Stimulated activated CD4-positive, alpha-beta T cell treated with anti-CD3 and anti-CD28 coated beads, Interleukin-2, amount 100 ng/mL, for 4 hours (primary cell): ENCODE data around the gene MED28.
"Not testable (repeated sequence)": the region's sequence is repeated elsewhere in the genome, so short reads cannot be mapped to it uniquely, and the experiment has no call there.

Source experiments
- DNase-seq: peaks from one replicate; pipeline ENCODE4 v3.0.0-alpha.2; 2020; ENCODE audit warnings: low read depth

MED28 gene, protein sequence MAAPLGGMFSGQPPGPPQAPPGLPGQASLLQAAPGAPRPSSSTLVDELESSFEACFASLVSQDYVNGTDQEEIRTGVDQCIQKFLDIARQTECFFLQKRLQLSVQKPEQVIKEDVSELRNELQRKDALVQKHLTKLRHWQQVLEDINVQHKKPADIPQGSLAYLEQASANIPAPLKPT

DNA sequence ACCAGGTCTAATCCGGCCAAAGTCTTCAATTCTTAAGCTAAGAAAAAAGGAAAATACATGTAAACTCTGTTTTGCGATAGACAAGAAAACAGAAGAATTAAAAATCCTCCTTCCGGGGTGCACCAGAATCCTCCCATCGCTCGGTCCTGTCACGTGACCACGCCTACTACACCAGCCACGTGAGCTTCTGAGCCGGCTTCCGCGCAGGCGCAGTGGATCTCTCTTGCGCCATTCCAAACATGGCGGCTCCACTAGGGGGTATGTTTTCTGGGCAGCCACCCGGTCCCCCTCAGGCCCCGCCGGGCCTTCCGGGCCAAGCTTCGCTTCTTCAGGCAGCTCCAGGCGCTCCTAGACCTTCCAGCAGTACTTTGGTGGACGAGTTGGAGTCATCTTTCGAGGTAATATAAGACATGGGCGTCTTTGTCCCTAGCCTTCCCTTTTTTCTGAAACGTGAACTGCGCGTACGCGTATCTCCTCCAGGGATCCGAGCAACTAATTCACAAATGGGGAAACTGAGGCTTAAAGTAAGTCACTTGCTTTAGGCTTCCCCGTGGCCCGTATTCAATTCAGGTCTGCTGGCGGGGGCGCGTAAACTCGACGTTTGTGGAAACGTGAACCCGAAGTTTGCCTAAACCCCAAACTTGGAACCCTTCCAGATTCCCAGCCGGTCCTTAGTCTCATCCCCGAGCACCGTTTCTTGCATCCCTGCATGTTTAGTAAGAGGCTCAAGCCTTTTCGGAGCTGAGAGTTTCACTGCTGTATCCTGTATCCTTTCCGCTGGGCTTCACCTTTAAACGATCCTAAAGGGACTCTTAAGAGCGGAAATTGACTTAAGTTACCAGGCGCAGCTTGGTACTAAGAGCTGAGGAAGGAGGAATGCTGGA, at the start of gene MED28:
TSS of gene MED28 (plus strand) at position 226 of the 884 bp plus-strand sequence. CDS start at position 240, 14 bp downstream.
- DNase-seq: peak; percentile 93

DNA sequence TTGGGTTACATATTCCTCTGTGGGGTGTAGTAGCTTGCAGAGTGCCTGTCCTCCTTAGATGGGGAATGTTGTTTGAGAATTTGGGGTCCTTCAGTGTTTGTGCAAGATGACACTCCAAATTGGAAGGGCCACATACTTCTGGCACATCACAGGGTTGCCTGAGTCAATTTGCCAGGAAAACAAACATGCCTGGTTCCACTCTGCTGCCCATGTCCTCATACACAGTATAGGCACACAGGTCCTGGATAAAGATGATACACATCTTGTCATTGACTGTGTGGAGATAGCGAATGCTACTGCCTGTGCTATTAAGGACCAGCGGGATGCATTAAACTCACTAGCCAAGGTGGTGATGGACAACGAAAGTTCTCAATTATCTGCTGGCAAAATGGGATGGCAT, 48.6 kb upstream of the MED28 start:
- no peak for DNase-seq

DNA sequence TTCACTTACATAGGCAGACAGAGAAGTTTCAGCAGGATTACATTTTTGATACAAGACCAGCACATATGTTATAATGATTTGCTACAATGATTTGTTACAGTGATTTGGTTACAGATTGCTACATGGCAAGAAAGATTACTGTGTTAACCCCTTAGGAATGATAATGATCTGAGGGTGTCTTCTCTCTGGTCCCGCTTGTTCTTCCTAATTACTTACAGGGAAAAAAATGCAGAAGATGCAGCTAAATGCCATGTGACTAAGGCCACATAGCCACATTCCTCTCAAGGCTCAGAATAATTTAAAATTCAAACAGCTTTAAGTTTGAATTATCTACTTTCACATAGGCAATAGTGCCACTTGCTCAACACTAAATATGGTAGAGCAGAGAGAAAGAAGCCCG, 47.2 kb upstream of the MED28 start:
- no peak for DNase-seq

DNA sequence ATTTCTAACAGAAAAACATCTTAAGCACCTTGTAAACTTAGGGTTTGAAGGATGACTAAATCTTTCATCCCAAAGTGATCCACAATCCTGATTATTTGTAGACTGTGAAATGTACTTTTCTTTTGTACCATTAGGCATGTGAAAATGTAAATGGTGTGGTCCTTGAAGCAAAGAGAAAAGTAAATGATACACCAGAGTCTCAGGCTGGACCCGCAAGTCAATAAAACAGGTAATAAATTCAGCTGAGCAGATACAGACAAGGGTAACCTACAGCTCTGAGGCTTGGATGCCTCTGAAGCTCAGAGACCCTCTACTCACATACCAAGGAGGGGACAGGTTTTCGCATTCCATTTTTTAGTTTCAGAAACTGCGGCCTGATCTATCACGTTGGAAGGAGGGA, 40.2 kb upstream of the MED28 start:
- no peak for DNase-seq

DNA sequence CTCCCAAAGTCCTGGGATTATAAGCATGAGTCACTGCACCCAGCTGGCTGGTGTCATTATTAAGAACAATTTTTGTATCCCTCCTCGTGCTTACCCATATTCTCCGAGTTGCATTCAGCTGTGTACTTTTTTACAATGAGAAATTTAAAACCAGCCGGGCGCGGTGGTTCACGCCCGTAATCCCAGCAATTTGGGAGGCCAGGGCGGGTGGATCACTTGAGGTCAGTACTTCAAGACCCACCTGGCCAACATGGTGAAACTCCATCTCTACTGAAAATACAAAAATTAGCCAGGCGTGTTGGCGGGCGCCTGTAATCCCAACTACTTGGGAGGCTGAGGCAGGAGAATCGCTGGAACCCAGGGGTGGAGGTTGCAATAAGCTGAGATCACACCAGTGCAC, 39.3 kb upstream of the MED28 start:
- not testable (repeated sequence) for DNase-seq

DNA sequence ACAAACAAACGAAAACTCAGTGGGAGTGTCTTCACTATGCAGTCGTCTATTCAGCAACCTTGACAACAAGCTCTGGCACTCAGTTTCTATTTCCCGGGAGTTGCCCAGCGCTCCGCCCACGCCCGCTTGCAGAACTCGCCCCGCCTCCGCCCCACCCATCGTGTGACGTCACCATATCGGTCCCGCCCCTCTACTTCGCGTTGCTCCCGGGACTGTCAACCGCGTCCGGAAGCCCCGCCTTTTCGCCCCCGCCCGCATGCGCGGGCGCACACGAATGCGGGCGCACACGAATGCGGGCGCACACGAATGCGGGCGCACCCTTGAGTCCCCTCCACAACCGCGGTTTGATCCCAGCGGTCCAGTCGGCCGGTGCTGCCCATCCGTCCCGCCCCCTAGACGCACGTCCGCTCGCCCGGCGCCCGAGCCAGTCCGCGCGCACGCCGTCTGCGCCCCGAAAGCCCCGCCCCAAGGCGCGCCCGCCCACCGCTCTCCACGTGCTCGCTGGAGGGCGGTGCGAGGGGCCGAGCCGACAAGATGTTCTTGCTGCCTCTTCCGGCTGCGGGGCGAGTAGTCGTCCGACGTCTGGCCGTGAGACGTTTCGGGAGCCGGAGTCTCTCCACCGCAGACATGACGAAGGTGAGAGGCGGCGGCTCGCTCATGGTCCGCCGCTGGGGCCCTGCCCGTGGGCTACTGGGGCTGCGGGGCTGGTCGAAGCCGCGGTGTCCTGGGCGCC, 37.3 kb upstream of the MED28 start, which contains the start of gene LAP3:
TSS of gene LAP3 (plus strand) at position 267 of the 733 bp plus-strand sequence. CDS start at position 535, 268 bp downstream.
- peak; percentile 98 for DNase-seq

DNA sequence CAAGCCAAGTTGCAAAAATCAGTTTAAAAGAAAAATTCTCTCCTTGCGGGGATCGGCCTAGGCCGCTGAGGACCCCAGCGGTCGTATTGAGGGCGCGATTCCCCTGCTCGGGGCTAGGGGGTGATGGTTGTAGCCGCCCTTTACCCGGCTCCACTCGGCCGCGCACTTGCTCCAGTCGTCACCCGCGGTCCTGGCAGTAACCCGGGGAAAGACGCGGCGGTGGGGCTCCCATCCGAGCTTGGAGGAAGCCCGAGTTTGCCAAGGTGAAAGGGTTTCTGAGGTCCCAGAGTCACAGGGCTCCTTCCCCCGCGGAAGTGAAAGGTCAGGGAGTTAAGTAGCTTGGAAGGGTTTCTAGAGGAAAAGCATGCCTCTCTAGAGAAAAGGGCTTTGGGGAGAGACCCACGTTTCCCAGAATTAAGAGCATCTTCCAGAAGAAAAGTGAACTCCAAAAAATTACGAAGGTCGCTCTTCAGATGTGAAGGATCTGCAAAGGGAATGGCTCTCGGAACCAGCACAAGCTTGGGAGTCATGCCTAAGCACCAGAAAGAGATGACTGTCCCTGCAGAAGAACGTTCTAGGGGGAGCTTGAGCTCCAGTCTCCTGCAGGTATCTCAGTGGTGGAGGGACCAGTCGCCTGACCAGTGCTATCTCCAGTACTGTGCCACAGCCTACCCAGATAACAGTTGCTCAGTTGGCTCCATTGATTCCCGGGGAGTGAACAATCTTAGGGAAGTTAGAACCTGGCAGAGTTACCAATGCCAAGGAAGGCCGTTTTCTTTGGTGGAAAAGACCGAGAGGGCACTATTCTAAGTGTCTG, 36.6 kb upstream of the MED28 start:
- DNase-seq: peak; percentile 22

DNA sequence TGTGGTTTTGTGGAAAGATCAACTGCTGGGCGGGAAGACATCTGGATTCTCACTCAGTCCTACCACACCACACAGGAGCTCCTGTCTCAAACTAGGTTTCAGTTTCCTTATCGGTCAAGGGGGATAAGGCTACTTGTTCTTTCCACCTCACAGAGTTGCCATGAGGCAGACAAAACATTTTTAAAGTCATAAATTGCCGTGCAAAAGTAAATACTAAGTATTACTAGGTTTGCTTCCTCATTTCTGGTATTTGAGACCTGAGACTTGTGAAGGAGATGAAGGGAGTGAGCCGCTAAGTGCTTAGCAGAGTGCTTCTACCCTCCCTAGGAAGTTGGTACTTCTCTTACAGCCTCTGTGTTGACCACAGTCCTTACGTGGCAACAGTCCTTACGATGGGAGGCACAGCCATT, 36.0 kb upstream of the MED28 start:
- DNase-seq: no peak

DNA sequence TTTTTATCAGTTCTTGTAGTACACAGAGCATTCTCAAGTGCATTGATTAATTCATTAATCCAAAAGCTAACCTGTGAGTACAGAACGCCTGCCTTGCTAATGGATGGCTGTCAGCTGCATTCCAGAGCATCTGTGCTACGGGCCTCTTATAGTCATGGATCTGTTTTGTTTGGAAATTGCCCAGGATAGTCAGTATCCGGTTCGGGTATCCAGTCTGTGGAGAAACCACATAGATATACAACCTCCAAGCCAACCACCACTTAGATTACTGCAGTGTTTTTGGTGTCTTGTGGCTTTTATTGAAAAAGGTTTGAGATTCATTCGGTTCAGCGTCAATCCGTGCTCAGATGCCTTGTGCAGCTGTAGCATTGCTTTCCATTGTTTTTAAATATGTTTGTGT, 33.5 kb upstream of the MED28 start:
- DNase-seq: no peak

DNA sequence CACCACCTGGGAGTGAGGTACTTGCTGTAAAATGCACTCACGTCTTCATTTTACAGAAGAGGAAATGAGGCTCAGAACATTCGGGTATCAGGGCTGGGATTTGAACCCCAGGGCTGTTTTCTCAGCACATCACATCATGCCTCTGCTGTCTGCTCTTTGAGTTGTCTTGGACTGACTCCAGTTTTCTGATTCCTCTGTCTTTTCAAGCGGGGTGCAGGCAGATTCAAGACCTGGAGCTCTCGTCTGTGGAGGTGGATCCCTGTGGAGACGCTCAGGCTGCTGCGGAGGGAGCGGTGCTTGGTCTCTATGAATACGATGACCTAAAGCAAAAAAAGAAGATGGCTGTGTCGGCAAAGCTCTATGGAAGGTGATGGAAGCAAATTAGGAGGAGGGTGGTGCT, 31.2 kb upstream of the MED28 start:
- DNase-seq: no peak

DNA sequence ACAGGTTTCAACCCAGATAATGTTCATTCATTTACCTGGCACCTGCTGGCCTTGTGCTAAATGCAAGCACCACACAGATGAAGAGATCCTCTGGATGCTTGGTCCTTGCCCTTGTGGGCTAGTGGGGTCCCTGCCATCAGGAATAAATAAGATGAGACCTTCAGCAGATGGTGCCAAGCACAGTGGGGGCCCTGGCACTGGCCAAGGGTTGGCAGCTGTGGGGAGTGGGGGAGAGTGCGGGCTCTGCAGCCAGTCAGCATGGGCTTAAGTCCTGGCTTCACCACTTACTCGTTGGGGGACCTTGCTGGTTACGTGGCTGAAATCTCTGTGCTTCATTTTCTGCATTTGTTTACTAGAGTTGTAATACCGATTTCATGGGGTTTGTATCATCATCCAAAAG, 30.5 kb upstream of the MED28 start:
- DNase-seq: no peak

DNA sequence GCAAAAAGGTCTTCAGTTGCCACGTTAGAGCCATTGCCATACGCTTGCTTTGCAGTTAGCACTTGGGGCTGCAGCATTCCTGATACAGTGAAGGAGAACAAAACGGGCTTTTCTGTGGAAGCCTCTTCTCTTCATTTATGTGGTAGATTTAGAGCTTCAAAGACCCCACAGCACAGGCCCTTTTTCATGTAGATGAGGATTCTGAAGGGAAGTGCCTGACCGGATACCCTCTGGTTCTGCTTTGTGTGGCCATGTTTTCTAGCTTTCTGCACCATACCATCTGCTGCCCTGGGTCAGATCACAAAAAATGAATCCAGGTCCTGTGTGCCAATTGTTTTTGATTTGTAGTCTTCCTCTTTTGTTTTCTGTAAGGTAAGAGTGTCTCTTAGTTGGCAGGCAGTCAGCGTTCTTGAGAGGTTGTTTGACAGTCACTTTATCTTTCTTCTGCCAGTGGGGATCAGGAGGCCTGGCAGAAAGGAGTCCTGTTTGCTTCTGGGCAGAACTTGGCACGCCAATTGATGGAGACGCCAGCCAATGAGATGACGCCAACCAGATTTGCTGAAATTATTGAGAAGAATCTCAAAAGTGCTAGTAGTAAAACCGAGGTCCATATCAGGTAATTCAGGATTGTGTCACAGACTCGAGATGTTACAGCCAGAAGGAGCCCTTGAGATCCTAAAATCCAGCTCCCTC, 29.8 kb upstream of the MED28 start:
- no peak for DNase-seq

DNA sequence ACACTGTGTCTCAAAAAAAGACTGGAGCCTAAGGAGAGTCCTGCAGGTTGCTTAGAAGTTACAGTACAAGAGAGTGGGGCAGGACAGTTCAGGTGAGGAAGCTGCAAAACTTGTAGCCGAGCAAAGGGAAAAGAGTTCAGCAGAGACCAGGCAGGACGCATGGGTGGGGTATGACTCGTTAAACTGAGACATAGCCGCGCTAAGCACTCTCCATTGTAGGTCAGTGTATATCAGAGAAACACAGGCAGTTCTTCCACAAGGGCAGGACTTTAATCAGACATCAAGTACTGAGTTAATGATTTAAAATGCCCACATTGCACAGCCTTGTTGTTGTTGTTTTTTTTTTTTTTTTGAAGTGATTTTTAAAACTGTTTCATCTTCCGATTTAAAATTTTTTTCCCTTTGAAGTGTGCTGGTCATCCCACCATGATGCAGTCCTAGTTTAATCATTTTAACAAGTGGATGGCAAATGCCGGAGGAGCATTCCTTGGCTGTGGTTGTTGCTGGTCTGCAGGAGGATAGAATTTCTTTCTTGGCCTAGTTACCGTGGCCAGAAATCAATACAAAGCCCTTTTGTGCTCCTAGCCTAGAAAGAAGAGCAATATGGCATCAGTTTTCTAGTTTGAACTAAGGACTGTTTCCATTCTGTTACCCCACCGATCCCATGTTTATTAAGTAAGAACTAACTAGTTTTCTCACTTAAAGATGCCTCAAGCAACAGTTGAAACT, 27.2 kb upstream of the MED28 start:
- DNase-seq: no peak

DNA sequence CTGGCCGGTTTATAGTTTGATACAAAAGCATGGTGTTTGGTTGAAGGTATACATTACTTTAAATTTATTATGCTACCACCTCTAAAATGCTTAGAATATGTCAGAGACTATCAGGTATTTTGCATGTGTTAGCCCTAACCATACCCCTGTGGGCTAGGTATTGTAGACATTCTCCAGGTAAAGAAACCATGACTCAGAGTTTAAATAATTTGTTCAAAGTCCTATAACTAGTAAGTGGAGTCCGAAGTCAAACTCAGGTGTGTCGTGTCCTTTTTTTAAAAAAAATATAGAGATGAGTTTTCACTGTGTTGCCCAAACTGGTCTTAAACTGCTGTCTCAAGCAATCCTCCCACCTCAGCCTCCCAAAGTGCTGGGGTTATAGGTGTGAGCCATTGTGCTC, 25.1 kb upstream of the MED28 start:
- no peak for DNase-seq

DNA sequence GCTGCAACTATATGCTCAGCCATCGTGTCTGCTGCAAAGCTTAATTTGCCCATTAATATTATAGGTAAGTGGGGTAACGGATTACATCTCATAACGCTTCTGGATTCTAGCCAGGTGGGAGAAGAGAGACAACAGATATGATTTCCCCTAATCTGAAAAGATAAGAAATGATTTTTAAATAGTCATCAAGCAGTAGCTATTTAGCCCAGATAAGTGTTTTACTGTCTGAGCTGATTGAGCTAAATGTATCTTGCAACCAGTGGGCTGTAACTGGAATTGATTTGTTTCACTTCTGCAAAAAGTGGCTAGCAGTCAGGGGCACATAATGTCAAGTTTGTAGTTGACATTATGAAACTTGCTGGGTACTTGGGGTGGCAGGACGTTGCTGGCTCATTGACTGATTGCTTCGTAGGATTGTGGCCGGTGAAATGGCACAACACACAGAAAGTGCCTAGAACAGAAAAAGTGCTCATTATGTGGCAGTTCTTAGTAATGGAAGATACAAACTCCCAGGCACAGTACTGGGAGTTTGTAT, 18.9 kb upstream of the MED28 start:
- DNase-seq: no peak

DNA sequence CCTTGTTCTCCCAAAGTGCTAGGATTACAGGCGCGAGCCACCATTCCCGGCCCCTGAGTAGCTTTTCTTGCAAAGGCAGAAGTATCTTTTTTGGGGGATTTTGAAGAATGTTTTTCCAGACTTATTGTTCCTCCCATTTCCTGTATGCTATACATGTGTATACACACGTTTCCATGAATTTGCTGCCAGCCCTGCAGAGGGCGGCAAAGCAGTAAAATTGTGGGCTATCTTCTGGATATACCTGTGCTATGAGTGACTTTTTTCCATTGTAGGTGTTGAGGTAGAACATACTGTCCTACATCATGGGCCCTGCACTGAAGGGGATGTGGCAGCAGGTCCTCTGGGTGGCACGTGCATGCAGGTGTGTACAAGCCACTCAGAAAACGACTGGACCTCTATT, 16.9 kb upstream of the MED28 start:
- no peak for DNase-seq

DNA sequence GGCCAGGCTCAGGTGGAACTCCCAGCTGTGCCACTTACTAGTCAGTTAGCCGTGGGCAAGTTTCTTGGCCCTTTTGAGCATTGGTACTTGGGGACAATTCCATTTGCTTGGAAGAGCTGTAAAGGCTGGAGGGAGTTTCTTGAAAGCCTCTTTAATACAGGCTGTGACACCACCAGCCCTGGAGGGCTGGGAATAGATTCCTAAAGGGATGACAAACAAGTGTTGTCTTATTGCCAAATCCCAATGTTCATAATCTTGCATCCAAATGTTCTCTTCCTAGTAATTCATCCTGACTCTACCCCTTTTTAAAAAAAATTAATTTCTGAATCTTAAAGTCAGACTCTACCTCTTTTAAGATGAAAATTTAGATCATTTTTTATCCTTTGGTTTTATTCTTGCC, 14.6 kb upstream of the MED28 start:
- no peak for DNase-seq

DNA sequence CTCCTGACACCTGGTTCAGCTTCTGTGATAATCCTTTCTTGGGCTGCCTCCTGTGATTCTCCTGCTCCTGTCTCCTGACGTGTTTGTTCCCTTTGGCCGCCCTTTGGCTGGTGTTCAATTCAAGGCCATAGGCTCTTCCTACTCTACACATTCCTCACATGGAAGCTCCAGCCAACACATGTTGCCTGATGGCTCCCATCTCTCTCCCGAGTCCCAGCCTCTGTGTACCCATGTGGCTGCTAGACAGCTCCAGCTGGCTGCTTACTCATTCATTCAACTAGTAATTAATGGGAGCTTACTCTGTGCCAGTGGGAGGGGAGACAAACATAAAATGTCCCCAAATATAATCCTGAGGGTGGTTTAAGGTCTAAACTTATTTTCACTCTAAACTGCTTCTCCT, 9.2 kb upstream of the MED28 start:
- no peak for DNase-seq

DNA sequence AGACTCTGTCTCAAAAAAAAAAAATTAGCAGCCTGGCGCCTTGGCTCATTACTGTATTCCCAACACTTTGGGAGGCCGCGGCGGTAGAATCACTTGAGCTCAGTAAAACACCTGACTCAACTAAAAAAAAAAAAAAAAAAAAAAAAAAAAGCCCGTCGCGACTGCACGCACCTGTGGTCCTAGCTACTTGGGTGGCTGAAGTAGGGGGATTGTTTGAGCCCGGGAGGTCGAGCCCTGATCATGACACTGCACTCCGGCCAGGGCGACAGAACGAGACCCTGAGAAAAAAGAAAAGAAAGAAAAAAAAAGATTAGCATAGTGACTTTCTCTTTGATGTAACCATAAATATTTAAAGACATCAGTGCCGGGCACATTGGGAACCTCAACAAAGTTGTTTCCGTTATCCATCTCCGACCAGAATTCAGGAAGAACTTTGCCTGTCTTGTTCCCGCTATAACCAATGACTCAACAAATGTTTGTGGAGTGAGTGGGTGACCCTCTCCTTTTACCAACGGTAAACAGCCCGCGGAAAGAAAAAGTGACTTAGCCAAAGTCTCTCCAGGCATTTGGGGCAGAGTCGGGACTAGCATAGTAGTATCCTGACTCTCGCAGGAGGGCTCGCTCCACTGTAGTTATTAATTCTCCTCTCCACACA, 553 bp upstream of the MED28 start:
- DNase-seq: peak; percentile 6

DNA sequence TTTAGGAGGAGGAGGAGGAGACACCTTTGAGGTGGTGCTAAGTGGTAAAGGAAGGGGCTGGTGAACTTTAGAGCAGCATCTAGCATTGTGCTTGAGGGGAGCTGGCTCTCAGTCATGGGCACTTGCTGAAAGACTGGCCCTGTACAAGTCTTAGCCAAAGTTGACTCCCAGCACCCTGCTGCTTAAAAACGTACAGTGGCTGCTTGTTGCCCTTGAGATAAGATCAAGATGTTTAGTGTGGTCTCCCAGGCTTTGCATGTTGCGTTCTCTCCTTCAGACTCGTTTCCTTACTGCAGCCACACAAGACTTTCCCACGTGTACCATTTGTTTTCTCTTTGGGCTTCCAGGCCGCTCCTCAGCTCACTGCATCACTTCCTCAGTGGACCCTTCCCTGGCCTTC, 1.8 kb downstream of the MED28 start:
- no peak for DNase-seq
